Osteoblast (primary cell): ENCODE data around the gene ERBB4. TPM values are rescaled to one million over a fixed set of nuclear protein-coding genes. Genes with fewer than 3 reads are reported as not detected.

ENCODE experiments used
- DNase-seq: peaks from one replicate; pipeline ENCODE4 v3.0.0; 2011; ENCODE audit warnings: low spot score, mixed read lengths; ENCODE audit not compliant: insufficient read length; ENCODE audit errors: missing footprints
- H2AFZ ChIP-seq: 2 replicates; pipeline ENCODE4 v1.6.0; 2011; ENCODE audit warnings: mild to moderate bottlenecking, low read length
- H3K27ac ChIP-seq: 2 replicates; pipeline ENCODE4 v1.5.1; 2011; ENCODE audit warnings: mild to moderate bottlenecking, low read depth, low read length, moderate library complexity
- H3K27me3 ChIP-seq: 2 replicates; pipeline ENCODE4 v1.6.0; 2012; ENCODE audit warnings: mild to moderate bottlenecking, control low read depth, inconsistent platforms, low read length, moderate library complexity; ENCODE audit not compliant: insufficient read depth
- H3K36me3 ChIP-seq: 2 replicates; pipeline ENCODE4 v1.5.1; 2011; ENCODE audit warnings: mild to moderate bottlenecking, low read length, control low read depth, moderate library complexity; ENCODE audit not compliant: insufficient read depth
- H3K4me1 ChIP-seq: 2 replicates; pipeline ENCODE4 v1.5.1; 2011; ENCODE audit warnings: mild to moderate bottlenecking, low read length, control low read depth, moderate library complexity; ENCODE audit not compliant: insufficient read depth
- H3K4me2 ChIP-seq: 2 replicates; pipeline ENCODE4 v1.6.0; 2011; ENCODE audit warnings: mild to moderate bottlenecking, low read length; ENCODE audit not compliant: insufficient read depth
- H3K4me3 ChIP-seq: fragments of 200-600 bp; sonication (generic); 3 replicates; pipeline ENCODE4 v1.5.1; 2012; ENCODE audit warnings: mild to moderate bottlenecking, low read length, inconsistent platforms; ENCODE audit not compliant: insufficient read depth
- H3K79me2 ChIP-seq: 2 replicates; pipeline ENCODE4 v1.6.0; 2012; ENCODE audit warnings: mild to moderate bottlenecking, low read length, control low read depth, inconsistent platforms; ENCODE audit not compliant: insufficient read depth
- H3K9me3 ChIP-seq: 2 replicates; pipeline ENCODE4 v1.5.1; 2011; ENCODE audit warnings: low read depth, low read length, control low read depth
- H4K20me1 ChIP-seq: 2 replicates; pipeline ENCODE4 v1.6.0; 2012; ENCODE audit warnings: mild to moderate bottlenecking, low read length, control low read depth; ENCODE audit not compliant: insufficient read depth
- CTCF ChIP-seq: IDR thresholded peaks from 2 replicates; pipeline ENCODE4 v1.5.1; 2011; ENCODE audit warnings: mild to moderate bottlenecking, low read depth, low read length, moderate library complexity; ENCODE audit errors: extremely low read depth
- total RNA-seq: library from RNA; depleted of rRNA; stranded (reverse); fragments of >200 nt; gene quantifications from 2 replicates; pipeline ENCODE4 v1.2.3, GENCODE V29; 2012

ERBB4 gene
- total RNA-seq, 1 donor = under 0.01 TPM

DNA sequence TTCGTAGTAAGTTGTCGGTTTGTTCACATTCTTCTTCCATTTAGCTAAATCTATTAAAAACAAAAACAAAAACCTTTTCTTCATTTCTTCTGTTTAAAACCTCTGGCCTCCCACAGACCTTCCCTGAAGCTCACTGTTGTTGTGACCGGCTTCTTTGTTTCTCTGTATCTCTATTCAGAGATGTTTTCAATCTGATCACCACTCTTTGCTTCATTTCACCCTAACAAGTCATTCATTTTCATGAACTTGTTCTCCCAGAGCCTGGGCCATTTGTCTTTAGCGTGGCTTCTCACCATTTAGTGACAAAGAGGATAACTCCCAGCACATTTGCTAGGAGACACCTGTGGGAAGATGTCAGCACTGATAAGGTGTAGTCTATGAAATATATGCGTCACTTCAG lies 794.2 kb downstream of the ERBB4 start:
- DNase-seq = no peak
- no peak overlapping the region for H3K27ac ChIP-seq
- H3K9me3 ChIP-seq = no peaks in the 10 kb centered on the region
- H2AFZ ChIP-seq = no peak overlapping the region
- H3K27me3 ChIP-seq = no peaks in the 10 kb centered on the region
- H3K79me2 ChIP-seq = no peaks in the 10 kb centered on the region
- no peak for TF ChIP-seq CTCF
- H3K4me2 ChIP-seq = no peak overlapping the region
- H3K4me1 ChIP-seq = no peaks in the 10 kb centered on the region
- no peaks in the 10 kb centered on the region for H4K20me1 ChIP-seq
- H3K36me3 ChIP-seq = no peaks in the 10 kb centered on the region
- H3K4me3 ChIP-seq = no peak overlapping the region

DNA sequence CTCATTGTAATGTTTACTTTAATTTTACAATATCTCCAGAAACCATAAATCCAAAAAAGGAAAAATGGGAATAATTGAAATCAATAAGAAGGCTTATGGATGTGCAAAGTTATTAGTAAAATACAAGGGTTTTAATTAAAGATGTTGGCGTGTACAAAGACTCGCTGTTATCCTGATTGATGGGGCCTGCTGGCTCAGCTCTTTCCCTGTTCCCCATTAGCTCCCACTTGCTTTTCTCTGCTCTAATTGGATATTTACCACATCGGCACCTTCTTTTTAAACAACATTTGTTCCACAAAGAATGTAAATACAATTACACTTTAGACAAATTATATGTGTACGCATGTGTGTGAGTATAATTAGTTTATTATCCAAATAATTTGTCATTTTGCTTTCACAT lies 796.6 kb downstream of the ERBB4 start:
- H3K27me3 ChIP-seq = no peaks in the 10 kb centered on the region
- no peaks in the 10 kb centered on the region for H4K20me1 ChIP-seq
- no peak overlapping the region for H3K27ac ChIP-seq
- H3K79me2 ChIP-seq = no peaks in the 10 kb centered on the region
- no peak for TF ChIP-seq CTCF
- H3K4me2 ChIP-seq = no peak overlapping the region
- no peak for DNase-seq
- H3K4me3 ChIP-seq = no peak overlapping the region
- no peaks in the 10 kb centered on the region for H3K4me1 ChIP-seq
- no peaks in the 10 kb centered on the region for H3K9me3 ChIP-seq
- H2AFZ ChIP-seq = no peak overlapping the region
- H3K36me3 ChIP-seq = no peaks in the 10 kb centered on the region

- no peak for TF ChIP-seq CTCF
- no peak for DNase-seq
- H3K27ac ChIP-seq = no peak overlapping the region
- no peaks in the 10 kb centered on the region for H3K9me3 ChIP-seq
- H2AFZ ChIP-seq = no peak overlapping the region
- no peak overlapping the region for H3K4me3 ChIP-seq
- no peaks in the 10 kb centered on the region for H3K79me2 ChIP-seq
- H4K20me1 ChIP-seq = no peaks in the 10 kb centered on the region
- no peaks in the 10 kb centered on the region for H3K36me3 ChIP-seq
- no peaks in the 10 kb centered on the region for H3K4me1 ChIP-seq
- no peak overlapping the region for H3K4me2 ChIP-seq
- H3K27me3 ChIP-seq = no peaks in the 10 kb centered on the region
These were observed 801.3 kb downstream of the ERBB4 start for GRCh38 chr2:211737282-211737681.

DNA sequence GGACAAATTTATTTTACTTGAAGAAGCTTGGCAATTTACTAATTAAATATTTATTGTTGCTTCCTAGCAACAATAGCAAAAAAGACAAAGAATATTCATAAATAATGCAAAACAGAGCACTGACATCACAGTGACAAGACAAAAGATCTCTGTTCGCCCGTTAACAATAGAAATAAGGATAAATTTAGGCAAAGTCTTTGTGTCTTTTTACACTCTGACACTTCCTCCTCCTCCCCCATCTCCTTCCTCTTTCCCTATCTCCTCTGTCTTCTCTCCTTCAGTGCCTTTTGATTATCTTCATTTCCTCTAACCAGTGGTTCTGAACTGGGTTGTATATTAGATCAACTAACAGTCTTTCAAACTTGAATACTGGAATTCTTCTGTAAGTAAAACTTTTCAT lies 808.4 kb downstream of the ERBB4 start:
- H3K4me3 ChIP-seq = no peak overlapping the region
- no peaks in the 10 kb centered on the region for H3K27me3 ChIP-seq
- no peak for TF ChIP-seq CTCF
- H3K27ac ChIP-seq = no peak overlapping the region
- H3K9me3 ChIP-seq = no peaks in the 10 kb centered on the region
- H3K4me2 ChIP-seq = no peak overlapping the region
- H4K20me1 ChIP-seq = no peaks in the 10 kb centered on the region
- H2AFZ ChIP-seq = no peak overlapping the region
- H3K79me2 ChIP-seq = no peaks in the 10 kb centered on the region
- no peak for DNase-seq
- H3K36me3 ChIP-seq = no peaks in the 10 kb centered on the region
- no peaks in the 10 kb centered on the region for H3K4me1 ChIP-seq
